ENCODE measurements around the gene DPYD. TPM values are rescaled to one million over a fixed set of nuclear protein-coding genes. Genes with fewer than 3 reads are reported as not detected.
A peak's percentile ranks its signal among the peaks of the same experiment; 100 is the strongest.

The DPYD gene
- polyA plus RNA-seq, 1 of the 3 experiments (the other 2 are of a cell fraction) = 23.0 TPM

- TF ChIP-seq TEAD4 (IDR thresholded peaks at IDR 0.05; ENCODE audit: borderline replicate concordance, insufficient read depth) (no peak), ELF1 (IDR thresholded peaks at IDR 0.05) (no peak), MAX (IDR thresholded peaks at IDR 0.05; ENCODE audit: low read depth) (no peak), IRF3 (IDR thresholded peaks at IDR 0.05; ENCODE audit: low read depth, low read length) (no peak), SIN3A (IDR thresholded peaks at IDR 0.05; ENCODE audit: borderline replicate concordance, low read depth, low read length) (no peak), FOXJ3 (CRISPR knock-in tag; IDR thresholded peaks at IDR 0.05) (0 out of 2 replicates have a peak, but pooled peaks have one; percentile 40), NRF1 (IDR thresholded peaks at IDR 0.05; ENCODE audit: low read depth, low read length) (no peak), TAF1 (IDR thresholded peaks at IDR 0.05; ENCODE audit: borderline replicate concordance, low read depth, low read length) (no peak), JUND (IDR thresholded peaks at IDR 0.05) (no peak), NFIC (IDR thresholded peaks at IDR 0.05; ENCODE audit: borderline replicate concordance) (no peak)
Measured at GRCh38 chr1:97137862-97138514, 782.8 kb downstream of the DPYD start (continued).

- CTCF ChIA-PET = interaction anchor here (0.7 to 1.4 kb wide), 4 partner anchors 13 to 553 kb away, joined by 3 to 4 read pairs (median 3); no protein-coding TSS in a partner anchor
- no peaks in the 10 kb centered on the region for H3K27me3 ChIP-seq (ENCODE audit: insufficient read depth)
- peaks cover 0 to 4% of the 10 kb centered on the region in 2 experiments for H3K36me3 ChIP-seq (replicated peaks in 1 of 2; ENCODE audit: control insufficient read depth in 1 of 2, insufficient read depth in 2 of 2, low read length in 1 of 2)
- H3K4me2 ChIP-seq = no peak overlapping the region
- H3K4me1 ChIP-seq (ENCODE audit: control insufficient read depth in 1 of 2, insufficient read depth in 2 of 2, low read depth in 1 of 2, low read length in 1 of 2) = peaks cover 4 to 8% of the 10 kb centered on the region in 2 experiments; a peak in 3 of 4 replicates
- H3K9me2 ChIP-seq = no peaks in the 10 kb centered on the region; the same call in 1 of the 2 replicates
- no peak overlapping the region for H2AFZ ChIP-seq (ENCODE audit: low read depth)
- POLR2A ChIA-PET = no interaction called here
- no peak for TF ChIP-seq TEAD4 (IDR thresholded peaks at IDR 0.05; ENCODE audit: borderline replicate concordance, insufficient read depth)
- TF ChIP-seq POLR2AphosphoS5 (IDR thresholded peaks at IDR 0.05; ENCODE audit: low read depth, low read length) = no peak
- TF ChIP-seq, protein P1, sequence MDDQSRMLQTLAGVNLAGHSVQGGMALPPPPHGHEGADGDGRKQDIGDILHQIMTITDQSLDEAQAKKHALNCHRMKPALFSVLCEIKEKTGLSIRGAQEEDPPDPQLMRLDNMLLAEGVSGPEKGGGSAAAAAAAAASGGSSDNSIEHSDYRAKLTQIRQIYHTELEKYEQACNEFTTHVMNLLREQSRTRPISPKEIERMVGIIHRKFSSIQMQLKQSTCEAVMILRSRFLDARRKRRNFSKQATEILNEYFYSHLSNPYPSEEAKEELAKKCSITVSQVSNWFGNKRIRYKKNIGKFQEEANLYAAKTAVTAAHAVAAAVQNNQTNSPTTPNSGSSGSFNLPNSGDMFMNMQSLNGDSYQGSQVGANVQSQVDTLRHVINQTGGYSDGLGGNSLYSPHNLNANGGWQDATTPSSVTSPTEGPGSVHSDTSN (IDR thresholded peaks at IDR 0.05) = no peak
- TF ChIP-seq RXRA (IDR thresholded peaks at IDR 0.05; ENCODE audit: borderline replicate concordance, low read depth) = no peak
- 96% methylated on average over 4 of the region's 5 CpGs for whole genome bisulfite sequencing (ENCODE audit: low lambda C conversion rate)
- no peak overlapping the region for H3K4me3 ChIP-seq (ENCODE audit: low read depth in 2 of 2, low read length in 1 of 2)
- no peak for DNase-seq
- H3K79me2 ChIP-seq (ENCODE audit: insufficient read depth) = no peaks in the 10 kb centered on the region
- H3K9me3 ChIP-seq = no peaks in the 10 kb centered on the region
- H3K27ac ChIP-seq (ENCODE audit: low read depth in 2 of 2, low read length in 1 of 2) = peak overlapping the region in 1 of 2 experiments; percentile 11; a peak in 1 of 4 replicates
- H3K9ac ChIP-seq = no peak overlapping the region
- no peaks in the 10 kb centered on the region for H3F3A ChIP-seq (replicated peaks; ENCODE audit: insufficient read depth)
- H4K20me1 ChIP-seq (ENCODE audit: insufficient read depth) = no peaks in the 10 kb centered on the region
Measured at GRCh38 chr1:97136996-97137395, 783.8 kb downstream of the DPYD start.

- Histone ChIP-seq H3K9me3 (no peaks in the 10 kb centered on the region), H3K79me2 (ENCODE audit: insufficient read depth) (no peaks in the 10 kb centered on the region), H2AFZ (ENCODE audit: low read depth) (no peak overlapping the region), H3K27ac (ENCODE audit: low read depth in 2 of 2, low read length in 1 of 2) (no peak overlapping the region), H3K36me3 (replicated peaks in 1 of 2; ENCODE audit: control insufficient read depth in 1 of 2, insufficient read depth in 2 of 2, low read length in 1 of 2) (peaks cover 0 to 13% of the 10 kb centered on the region in 2 experiments), H3K9ac (no peak overlapping the region), H3F3A (replicated peaks; ENCODE audit: insufficient read depth) (no peaks in the 10 kb centered on the region), H3K4me1 (ENCODE audit: control insufficient read depth in 1 of 2, insufficient read depth in 2 of 2, low read depth in 1 of 2, low read length in 1 of 2) (peaks cover 4 to 8% of the 10 kb centered on the region in 2 experiments; a peak in 3 of 4 replicates), H3K27me3 (ENCODE audit: insufficient read depth) (no peaks in the 10 kb centered on the region), H3K4me3 (ENCODE audit: low read depth in 2 of 2, low read length in 1 of 2) (no peak overlapping the region), H4K20me1 (ENCODE audit: insufficient read depth) (no peaks in the 10 kb centered on the region), H3K9me2 (no peaks in the 10 kb centered on the region; the same call in 1 of the 2 replicates), H3K4me2 (no peak overlapping the region)
- no peak for DNase-seq
- ChIA-PET POLR2A (no interaction called here), CTCF (no interaction called here)
- 95% methylated on average over 4 of the region's 4 CpGs for WGBS (ENCODE audit: low lambda C conversion rate)
- TF ChIP-seq MEF2A (IDR thresholded peaks at IDR 0.05; ENCODE audit: borderline replicate concordance, low read depth) (no peak), RFX5 (IDR thresholded peaks at IDR 0.05; ENCODE audit: low read length) (no peak), RCOR1 (IDR thresholded peaks at IDR 0.05; ENCODE audit: low read length) (no peak), IRF3 (IDR thresholded peaks at IDR 0.05; ENCODE audit: low read depth, low read length) (no peak)
- TF ChIP-seq, protein P1 (IDR thresholded peaks at IDR 0.05) = no peak
Measured at GRCh38 chr1:97135972-97136371, 784.9 kb downstream of the DPYD start.
